ENCODE data around the gene PPM1H. TPM values are rescaled to one million over a fixed set of nuclear protein-coding genes. Genes with fewer than 3 reads are reported as not detected.

PPM1H gene
- total and polyA plus RNA-seq, 10 of the 15 experiments (the other 5 are each of a cell fraction or from before 2014, with no cell fraction given): 0.11 to 0.83 (median 0.49) TPM

GRCh38 chr12:62860020-62860419 lies 74.9 kb downstream of the PPM1H start (continued):
- TF ChIP-seq ZNF592 (IDR thresholded peaks at IDR 0.05): no peak

DNA sequence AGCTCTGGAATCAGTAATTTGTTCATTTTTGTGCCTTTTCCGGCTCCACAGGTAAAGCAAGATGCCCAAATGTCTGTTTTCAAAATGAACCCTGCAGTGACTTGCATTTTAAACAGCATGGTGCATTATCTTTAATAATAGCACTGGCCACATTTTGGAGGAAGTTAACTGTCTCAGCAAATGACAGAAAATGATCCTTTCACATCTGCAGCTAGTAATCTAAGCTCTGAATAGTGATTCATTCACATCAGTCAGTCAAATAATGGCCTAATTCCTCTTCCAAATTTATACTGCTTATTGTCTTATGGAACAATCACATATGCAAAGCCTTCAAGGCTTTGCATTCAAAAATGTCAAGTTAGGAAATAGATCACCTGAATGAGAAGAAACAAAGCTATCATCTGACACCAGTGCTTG lies 75.6 kb downstream of the PPM1H start:
- Histone ChIP-seq H3K27ac (ENCODE audit: control insufficient read depth, insufficient read depth) (no peak overlapping the region), H3K9ac (ENCODE audit: control insufficient read depth, insufficient read depth, low read length) (no peak overlapping the region), H3K9me3 (replicated peaks; ENCODE audit: control insufficient read depth, insufficient read depth, low read length) (no peaks in the 10 kb centered on the region), H4K20me1 (ENCODE audit: control insufficient read depth, insufficient read depth) (no peaks in the 10 kb centered on the region), H3K79me2 (ENCODE audit: control insufficient read depth, insufficient read depth, low read length) (no peaks in the 10 kb centered on the region), H2AFZ (ENCODE audit: control insufficient read depth, low read depth, low read length) (no peak overlapping the region; the same call in 1 of the 2 replicates), H3K4me3 (no peak overlapping the region), H3K36me3 (ENCODE audit: control insufficient read depth in 2 of 2, insufficient read depth in 2 of 2, low read length in 1 of 2) (no peaks in the 10 kb centered on the region), H3K27me3 (replicated peaks in 1 of 2; ENCODE audit: control insufficient read depth in 2 of 2, insufficient read depth in 2 of 2, low read length in 1 of 2) (peaks cover 0 to 2% of the 10 kb centered on the region in 2 experiments; a peak in 1 of 4 replicates), H3K4me2 (ENCODE audit: control insufficient read depth, insufficient read depth) (no peak overlapping the region; the same call in 1 of the 2 replicates), H3K4me1 (ENCODE audit: control insufficient read depth, insufficient read depth, low read length) (no peaks in the 10 kb centered on the region)
- FAIRE-seq (no peak), ATAC-seq (no peak), DNase-seq (ENCODE audit: low read depth, low spot score) (no peak)
- CTCF ChIA-PET: no interaction called here
- BruUV-seq (replicated peaks): no TSS peak
- RAD21 ChIA-PET (ENCODE audit: unreplicated experiment): no interaction called here
- in situ Hi-C loops (cut with MboI) (no loop called here), intact Hi-C loops (cut with micrococcal nuclease; ENCODE audit: unreplicated experiment) (no loop called here)
- POLR2A ChIA-PET: no interaction called here
- TF ChIP-seq SP1 (IDR thresholded peaks at IDR 0.05; ENCODE audit: low read depth, low read length): no peak
- no peak for TF ChIP-seq ZNF274 (IDR thresholded peaks at IDR 0.05; ENCODE audit: insufficient read depth, insufficient read length)
- TF ChIP-seq JUNB (IDR thresholded peaks at IDR 0.05): no peak
- no peak for TF ChIP-seq NFIC (IDR thresholded peaks at IDR 0.05; ENCODE audit: low read depth, low read length)
- no peak for TF ChIP-seq IKZF1 (conservative IDR thresholded peaks at IDR 0.05)
- TF ChIP-seq WRNIP1 (IDR thresholded peaks at IDR 0.05; ENCODE audit: borderline replicate concordance, low read depth, low read length): no peak
- TF ChIP-seq, protein P1, sequence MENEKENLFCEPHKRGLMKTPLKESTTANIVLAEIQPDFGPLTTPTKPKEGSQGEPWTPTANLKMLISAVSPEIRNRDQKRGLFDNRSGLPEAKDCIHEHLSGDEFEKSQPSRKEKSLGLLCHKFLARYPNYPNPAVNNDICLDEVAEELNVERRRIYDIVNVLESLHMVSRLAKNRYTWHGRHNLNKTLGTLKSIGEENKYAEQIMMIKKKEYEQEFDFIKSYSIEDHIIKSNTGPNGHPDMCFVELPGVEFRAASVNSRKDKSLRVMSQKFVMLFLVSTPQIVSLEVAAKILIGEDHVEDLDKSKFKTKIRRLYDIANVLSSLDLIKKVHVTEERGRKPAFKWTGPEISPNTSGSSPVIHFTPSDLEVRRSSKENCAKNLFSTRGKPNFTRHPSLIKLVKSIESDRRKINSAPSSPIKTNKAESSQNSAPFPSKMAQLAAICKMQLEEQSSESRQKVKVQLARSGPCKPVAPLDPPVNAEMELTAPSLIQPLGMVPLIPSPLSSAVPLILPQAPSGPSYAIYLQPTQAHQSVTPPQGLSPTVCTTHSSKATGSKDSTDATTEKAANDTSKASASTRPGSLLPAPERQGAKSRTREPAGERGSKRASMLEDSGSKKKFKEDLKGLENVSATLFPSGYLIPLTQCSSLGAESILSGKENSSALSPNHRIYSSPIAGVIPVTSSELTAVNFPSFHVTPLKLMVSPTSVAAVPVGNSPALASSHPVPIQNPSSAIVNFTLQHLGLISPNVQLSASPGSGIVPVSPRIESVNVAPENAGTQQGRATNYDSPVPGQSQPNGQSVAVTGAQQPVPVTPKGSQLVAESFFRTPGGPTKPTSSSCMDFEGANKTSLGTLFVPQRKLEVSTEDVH (IDR thresholded peaks at IDR 0.05; ENCODE audit: low read depth, partially characterized antibody): no peak
- TF ChIP-seq POLR2AphosphoS5 (IDR thresholded peaks at IDR 0.05; ENCODE audit: low read length): no peak
- no peak for TF ChIP-seq SRF (IDR thresholded peaks at IDR 0.05; ENCODE audit: low read depth in 2 of 2, low read length in 2 of 2)
- TF ChIP-seq NFYB (IDR thresholded peaks at IDR 0.05; ENCODE audit: insufficient read depth, low read depth, low read length): no peak
- no peak for TF ChIP-seq YBX1 (IDR thresholded peaks at IDR 0.05)
- TF ChIP-seq CHD4 (IDR thresholded peaks at IDR 0.05): no peak
- WGBS (ENCODE audit: insufficient coverage, insufficient replicate concordance, low lambda C conversion rate, missing lambda C conversion rate): 50% methylated on average over 1 of the region's 1 CpG
- SMC1A ChIA-PET (ENCODE audit: uncharacterized antibody, unreplicated experiment): interaction anchor here (0.7 to 1.2 kb wide), 2 partner anchors 49 to 68 kb away, joined by 3 read pairs; no protein-coding TSS in a partner anchor

Measured in GM12878 (cell line).